Measurements from ENCODE around the gene SFXN4.
"Not testable (repeated sequence)": the region's sequence is repeated elsewhere in the genome, so short reads cannot be mapped to it uniquely, and the experiment has no call there.

SFXN4 gene

DNA sequence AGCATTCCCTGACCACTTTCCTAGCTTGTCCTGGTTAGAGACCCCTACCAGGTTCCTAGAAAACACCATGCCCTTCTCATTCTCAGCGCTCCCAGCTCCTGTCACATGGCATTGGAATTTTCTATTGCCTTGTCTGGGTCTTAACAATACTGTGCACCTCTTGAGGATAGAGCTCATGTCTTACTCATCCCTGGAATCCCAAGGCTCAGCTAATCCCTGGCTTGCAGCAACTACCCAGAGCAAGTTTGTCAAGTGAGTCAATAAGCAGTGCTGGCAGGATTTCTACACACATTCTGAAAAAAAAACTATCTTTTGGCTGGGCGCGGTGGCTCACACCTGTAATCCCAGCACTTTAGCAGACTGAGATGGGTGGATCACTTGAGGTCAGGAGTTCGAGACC, 24.8 kb upstream of the SFXN4 start:
- DNase-seq (ENCODE audit: low spot score) = no peak

DNA sequence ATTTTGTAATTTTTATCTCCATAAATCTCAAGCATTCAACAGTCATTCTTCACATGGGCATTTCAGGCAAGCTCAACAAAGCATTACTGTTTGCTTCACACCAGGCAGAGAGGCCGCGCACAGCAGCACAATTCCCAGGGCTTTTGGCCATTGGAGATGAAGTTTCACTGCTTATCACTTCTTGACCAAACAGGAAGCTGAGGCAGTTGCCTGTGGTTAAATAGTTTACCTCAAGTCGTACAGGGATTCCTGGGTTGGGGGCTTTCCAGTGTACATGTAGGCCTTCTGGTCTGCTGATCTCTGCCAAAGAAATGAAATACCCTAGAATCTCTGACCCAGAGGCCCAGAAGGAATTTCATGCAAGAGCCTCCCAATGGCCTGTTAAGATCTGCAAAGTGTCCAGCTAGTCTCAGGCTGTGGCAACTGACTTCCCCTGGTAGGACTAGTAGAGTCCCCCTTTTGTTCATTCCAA, 24.3 kb upstream of the SFXN4 start:
- DNase-seq (ENCODE audit: low spot score) = no peak

DNA sequence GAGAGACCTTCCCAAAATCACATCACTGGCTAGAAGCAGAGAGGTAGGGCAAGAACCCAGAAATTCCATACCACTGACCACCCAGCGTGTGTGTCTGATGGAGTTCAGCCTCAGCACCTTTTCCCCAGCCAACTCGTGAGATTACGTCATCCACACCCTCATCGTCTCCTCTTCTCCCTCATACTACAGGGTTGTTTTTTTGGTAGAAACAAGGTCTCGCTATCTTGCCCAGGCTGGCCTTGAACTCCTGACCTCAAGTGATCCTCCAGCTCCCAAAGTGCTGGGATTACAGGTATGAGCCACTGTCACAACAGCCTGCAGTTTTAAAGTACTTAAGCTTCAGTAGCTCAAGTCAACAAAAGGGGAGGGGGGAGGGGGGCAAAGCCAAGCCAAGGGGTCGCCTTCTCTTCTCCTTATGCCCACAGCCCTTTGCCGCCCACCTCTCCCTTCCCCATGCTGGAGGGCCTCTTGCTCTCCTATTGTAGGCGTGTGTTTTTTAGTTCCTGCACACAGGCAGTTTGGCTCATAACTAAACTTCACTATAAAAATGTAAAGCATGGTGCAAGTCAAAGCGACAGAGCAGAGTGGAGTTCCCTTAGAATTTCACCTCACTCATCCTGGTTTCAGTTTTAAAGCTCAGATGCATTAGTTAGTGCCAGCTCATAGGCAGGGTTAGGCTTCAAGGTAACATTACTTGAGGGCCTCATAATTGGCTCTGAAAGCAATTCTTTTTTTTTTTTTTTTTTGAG, 18.3 kb upstream of the SFXN4 start:
- no peak for DNase-seq (ENCODE audit: low spot score)

DNA sequence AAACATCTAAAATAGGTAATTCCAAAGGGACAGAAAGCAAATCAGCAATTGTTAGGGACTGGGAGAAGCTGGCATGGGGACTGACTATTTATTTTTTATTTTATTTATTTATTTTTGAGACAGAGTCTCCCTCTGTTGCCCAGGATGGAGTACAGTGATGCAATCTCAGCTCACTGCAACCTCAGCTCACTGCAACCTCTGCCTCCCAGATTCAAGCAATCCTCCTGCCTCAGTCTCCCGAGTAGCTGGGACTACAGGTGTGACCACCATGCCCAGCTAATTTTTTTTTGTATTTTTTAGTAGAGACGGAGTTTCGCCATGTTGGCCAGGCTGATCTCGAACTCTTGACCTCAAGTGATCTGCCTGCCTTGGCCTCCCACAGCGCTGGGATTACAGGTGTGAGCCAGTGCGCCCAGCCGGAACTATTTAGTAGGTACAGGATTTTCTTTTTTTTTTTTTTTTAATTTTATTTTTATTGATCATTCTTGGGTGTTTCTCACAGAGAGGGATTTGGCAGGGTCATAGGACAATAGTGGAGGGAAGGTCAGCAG, 15.4 kb upstream of the SFXN4 start:
- DNase-seq (ENCODE audit: low spot score) = not testable (repeated sequence)

DNA sequence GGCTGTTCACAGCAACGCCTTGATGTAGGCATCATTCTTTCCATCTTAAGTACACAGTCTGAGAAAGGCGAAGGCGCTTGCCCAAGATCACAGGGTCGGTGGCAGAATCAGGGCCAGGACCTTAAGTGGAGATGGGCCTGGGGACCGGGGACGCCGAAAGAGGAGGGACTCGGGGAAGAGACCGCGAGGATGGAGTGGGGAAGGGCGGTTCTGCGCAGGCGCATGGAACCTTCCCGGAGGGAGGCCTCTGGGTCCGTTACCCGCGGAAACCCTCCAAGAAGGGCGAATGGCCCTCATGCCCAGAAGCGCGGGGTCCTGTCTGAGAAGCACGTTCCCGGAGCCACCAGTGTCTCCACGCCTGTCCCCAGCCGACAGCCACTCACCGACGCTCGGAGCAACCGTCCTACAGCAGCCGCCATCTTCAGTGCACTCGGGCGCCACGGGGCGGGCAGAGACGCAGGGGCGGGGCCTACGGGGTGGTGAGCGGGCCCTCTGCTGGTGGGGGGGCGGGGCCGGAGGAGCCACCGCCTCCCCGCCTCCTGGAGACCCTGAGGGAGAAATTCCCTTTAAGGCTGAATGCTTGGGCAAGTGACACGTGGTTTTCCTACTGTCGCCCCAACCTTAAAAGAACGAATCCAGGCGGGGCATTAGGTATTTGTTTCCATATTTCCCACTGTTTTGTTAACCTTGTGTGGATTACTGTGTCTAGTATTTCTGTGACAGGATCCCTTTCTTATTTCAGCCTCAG, 13.0 kb upstream of the SFXN4 start, which contains the start of gene PRDX3:
TSS of gene PRDX3 (minus strand) at position 441 of the 748 bp plus-strand sequence. CDS start at position 419, 22 bp downstream.
- peak; percentile 87 for DNase-seq (ENCODE audit: low spot score)

DNA sequence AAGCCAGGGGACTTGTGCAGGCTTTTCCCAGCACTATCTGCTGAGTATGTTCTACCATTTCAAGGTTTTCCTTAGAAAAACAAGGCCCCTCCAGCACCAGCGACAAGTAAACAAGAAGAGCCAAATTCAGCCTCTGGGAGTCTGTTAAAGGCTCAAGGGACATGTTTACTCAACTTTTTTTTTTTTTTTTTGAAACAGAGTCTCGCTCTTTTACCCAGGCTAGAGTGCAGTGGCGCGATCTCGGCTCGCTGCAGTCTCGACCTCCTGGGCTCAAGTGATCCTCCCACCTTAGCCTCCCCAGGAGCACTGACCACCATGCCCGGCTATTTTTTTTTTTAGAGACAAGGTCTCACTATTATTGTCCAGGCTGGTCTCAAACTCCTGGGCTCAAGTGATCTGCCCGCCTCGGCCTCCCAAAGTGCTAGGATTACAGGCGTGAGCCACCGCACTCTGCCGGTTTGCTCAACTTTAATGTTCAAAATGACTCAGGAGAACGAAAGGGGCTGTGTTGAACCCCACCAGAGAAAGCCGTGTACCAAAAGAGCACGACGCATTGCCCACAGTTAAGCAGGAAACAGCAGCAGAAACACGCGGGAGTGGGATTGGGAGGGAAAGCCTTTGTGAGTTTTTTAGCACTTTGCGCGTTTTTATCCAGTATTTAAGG, 12.3 kb upstream of the SFXN4 start:
- DNase-seq (ENCODE audit: low spot score) = no peak

DNA sequence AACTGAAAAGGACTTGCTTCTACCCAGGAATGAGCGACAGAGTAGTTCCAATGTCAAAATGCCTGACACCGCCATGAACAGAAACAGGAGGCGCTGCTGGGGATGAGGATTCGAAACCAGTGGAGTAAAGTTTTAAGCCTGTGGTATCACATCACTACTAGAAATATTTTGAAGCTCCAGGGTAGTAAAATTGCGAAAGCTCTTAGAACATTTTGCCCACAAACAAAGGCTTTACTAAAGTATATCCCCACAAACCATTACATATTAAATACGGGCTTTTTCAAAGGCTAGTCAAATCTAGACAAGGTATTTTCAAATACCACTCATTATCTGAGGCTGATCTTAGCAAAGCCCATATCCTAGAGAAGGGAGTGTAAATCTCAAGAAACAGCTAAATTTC, 10.7 kb upstream of the SFXN4 start:
- no peak for DNase-seq (ENCODE audit: low spot score)

DNA sequence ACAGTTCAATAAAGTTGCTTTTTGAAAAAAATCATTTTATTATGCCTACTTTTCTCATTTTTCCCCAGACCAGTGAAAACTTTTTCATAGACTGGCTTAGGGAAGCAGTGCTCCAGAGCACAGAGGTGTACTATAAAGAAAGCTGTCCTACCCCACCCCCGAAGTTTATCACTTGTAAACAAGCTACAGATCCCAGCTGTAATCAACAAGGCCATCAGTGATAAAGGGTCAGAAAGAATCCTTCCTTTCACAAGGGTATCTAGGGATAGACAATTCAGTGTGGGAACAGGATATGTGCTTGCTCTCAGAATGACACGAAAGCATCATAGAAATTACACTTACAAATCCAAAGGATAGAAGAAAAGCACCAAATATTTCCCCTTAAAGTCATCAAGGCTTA, 8.6 kb upstream of the SFXN4 start:
- DNase-seq (ENCODE audit: low spot score) = no peak

DNA sequence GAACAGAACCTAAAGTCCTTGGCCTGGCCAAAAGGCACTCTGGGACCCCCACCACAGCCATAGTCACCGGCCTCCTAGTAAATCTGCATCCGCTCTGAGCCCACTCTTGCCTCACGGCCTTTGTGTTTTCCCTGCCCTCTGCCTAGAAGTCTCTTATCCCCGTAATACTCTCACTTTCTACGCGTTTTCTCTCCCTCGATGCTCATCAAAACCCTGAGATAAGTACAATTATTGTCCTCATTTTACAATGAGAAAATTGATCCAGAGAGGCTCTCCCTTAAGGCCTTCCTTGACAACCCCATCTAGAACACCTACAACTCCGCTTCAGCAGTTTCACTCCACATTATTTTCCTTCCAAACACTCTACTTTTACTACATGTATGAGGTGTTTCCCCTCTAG, 1.5 kb upstream of the SFXN4 start:
- no peak for DNase-seq (ENCODE audit: low spot score)

DNA sequence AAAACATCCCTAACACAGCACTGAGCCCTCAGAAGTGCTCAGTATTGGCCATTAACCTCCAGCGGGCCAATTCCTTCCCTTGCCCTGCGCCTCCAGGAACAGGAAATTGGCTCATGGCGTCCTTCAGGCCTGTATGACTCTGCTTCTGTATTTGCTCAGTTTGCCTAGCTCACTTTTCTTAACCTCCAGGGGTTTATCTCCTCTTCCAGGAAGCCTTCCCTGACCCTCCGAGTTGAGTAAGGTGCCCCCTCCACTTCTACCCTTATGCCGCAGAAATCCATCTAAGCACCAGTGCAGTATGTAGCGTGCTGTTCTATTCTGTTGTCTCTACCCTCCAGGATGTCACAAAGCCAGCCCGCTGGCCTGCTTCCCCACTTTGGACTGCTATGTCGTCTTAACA, 1.1 kb upstream of the SFXN4 start:
- no peak for DNase-seq (ENCODE audit: low spot score)

DNA sequence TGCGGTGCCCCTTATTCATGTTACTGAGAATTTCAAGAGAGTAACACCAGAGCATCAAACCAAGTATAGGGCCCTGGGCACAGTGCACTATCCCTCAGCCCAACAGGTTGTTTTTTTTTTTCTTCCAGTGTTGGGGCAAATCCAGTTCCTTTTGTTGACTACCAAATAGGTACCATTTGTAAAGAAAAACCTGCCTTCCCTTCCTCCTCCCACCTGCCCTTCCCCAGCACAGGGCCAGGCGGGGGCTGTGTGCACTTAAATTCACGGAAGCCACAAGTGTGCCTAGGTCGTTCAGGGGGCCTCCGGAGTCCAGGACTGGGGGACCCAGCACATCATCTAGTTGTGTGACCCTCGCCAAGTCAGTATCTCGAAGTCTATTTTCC, 595 bp upstream of the SFXN4 start:
- no peak for DNase-seq (ENCODE audit: low spot score)

DNA sequence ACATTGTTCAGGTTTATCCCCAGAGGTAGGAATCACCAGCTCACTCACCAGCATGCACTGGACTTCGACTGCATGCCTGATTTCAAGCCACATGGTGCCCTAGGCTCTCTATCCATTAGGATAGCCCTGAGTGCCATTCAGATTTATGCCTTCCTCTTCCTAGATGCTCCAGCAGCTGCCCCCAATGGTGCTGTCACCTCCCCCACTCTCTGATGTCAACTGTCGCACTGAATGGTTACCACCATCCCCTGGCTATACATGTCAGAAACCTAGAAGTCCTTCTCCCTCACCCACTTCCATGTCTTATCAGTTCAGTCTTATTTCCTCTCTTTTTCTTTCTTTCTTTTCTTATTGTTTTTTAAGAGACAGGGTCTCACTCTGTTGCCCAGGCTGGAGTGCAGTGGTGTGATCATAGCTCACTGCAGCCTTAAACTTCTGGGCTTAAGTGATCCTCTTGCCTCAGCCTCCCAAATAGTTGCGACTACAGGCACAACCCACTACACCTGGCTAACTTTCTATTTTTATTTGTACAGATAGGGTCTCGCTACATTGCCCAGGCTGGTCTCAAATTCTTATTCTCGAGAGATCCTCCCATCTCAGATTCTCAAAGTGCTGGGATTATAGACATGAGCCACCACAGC, 2.9 kb downstream of the SFXN4 start:
- no peak for DNase-seq (ENCODE audit: low spot score)

DNA sequence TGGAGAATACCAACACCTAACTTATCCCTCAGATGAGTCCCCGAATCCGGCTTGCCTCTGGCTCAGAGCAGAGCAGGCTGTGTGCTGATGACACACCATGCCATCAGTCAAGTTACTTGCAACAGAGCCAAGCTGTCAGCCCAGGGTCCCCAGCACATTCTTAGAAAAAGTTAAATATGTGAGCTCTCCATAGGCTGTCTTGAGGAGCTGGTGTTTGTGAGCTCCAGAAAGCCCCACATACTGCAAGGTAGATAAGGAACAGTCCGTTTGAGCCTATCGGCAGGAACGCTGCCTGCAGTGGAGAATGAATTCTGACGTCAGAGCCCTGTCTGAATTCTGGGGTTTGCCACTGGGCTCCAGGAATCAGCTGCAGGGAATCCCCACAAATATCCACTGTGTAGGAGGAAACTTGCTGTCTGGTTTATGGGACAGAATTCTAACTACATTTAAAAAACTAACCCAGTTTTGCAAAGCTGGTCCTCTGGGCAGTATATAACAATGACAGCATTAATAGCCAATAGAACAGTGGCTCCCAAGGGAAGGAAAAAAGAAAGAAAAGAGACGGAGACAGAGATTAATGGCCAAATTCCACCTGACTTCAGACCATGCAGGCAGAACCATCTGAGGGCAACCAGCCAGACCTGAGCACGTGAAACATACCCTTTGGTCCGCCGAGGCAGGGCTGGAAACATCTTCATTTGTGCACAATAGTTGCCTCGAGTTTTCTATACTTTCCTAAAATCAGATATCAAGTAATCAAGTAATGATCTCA, 3.6 kb downstream of the SFXN4 start:
- DNase-seq (ENCODE audit: low spot score) = no peak

DNA sequence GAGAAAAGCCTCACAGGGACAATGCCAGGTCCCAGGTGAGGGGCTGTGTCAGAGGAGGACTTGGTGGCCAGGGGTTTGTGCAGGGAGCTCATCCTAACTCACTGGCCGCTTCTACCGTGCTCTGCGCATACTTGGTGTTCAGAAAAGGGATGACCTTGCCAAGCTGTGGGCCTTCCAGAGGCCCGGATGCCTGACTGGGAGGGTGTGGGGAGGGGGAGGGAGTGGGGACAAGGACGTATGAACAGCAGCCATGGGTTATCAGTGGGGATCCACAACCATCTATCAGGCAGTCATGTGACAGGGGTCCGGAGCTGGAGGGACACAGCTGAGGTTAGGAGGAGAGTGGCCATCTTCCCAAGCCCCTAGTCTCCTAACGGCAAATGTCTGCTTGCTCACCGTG, 6.2 kb downstream of the SFXN4 start:
- DNase-seq (ENCODE audit: low spot score) = no peak

DNA sequence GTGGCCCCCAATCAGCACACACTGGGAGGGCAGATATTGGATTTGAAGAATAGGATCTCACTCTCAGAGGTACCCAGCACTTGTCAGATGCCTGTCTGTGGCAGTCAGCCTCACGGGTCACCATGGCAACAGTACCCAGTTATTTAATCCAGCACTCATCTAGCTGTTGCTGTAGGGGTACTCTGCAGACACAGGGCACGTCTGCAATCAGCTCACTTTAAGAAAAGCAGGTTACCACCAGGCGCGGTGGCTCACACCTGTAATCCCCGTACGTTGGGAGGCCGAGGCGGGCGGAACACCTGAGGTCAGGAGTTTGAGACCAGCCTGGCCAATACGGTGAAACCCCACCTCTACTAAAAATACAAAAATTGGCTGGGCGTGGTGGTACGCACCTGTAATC, 11.9 kb downstream of the SFXN4 start:
- DNase-seq (ENCODE audit: low spot score) = no peak

DNA sequence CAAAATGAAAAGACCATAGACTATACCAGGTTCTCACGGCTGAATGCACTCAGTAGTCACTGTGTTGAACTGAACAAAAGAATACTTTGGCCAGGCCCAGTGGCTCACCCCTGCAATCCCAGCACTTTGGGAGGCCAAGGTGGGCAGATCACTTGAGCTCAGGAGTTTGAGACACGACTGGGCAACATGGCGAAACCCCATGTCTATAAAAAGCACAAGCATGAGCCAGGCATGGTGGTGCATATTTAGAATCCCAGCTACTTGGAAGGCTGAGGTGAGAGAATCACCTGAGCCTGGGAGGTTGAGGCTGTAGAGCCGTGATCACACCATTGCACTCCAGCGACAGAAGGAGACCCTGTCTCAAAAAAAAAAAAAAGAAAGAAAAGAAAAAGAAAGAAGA, 12.5 kb downstream of the SFXN4 start:
- DNase-seq (ENCODE audit: low spot score) = no peak

DNA sequence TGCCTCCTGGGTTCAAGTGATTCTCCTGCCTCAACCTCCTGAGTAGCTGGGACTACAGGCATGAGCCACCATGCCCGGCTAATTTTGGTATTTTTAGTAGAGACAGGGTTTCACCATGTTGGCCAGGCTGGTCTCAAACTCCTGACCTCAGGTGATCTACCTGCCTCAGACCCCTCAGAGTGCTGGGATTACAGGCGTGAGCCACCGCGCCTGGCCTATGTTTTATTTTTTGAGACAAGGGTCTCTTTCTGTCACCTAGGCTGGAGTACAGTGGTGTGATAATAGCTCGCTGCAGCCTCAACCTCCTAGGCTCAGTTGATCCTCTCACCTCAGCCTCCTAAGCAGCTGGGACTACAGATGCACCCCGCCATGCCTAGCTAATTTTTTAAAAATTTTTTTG, 13.9 kb downstream of the SFXN4 start:
- DNase-seq (ENCODE audit: low spot score) = not testable (repeated sequence)

DNA sequence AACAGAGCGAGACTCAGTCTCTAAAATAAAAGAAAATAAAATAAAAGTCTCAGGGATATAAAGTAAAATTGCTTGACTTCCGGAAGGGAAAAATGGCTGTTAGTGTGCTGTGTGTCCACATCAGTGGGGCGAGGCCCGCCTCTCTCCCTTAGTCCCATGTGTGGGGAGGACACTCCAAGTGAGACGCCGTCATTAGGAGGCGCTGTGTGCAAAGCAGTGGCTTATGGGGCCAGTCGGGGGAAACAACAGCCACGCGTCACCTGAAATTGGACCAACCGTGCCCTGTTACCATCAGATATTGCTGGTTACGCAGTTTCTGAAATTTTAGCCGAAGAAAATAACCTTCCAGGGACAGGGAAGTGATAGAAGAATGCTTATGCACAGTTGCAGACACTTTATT, 15.8 kb downstream of the SFXN4 start:
- DNase-seq (ENCODE audit: low spot score) = no peak

DNA sequence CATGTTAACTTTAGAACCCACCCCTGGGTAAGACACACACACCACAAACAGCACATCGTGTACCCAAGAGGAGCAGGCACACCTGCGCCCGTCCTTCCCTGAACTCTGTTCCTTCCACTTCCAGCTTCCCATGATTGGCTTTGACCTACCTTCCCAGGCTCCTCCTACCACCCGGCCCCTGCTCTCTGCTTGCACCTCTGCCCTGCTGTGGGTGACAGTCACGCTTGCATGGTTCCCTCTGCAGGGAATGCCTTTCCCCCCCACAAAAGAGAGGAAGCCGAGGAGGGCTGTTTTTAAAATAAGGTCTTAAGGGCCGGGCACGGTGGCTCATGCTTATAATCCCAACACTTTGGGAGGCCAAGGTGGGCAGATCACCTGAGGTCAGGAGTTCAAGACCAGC, 16.4 kb downstream of the SFXN4 start:
- DNase-seq (ENCODE audit: low spot score) = no peak

DNA sequence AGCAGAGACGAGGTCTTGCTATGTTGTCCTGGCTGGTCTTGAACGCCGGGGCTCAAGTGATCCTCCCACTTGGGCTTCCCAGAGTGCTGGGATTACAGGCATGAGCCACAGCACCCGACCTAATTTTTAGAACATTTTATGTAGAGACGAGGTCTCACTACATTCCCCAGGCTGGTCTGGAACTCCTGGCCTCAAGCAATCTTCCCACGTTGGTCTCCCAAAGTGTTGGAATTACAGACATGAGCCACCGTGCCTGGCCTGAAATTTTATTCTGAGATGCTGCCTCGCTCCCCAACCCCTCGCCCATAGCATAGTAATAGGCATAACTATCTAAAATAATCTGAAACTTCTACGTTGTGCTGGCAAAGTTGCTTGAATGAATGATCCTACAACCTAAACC, 21.9 kb downstream of the SFXN4 start:
- DNase-seq (ENCODE audit: low spot score) = no peak

DNA sequence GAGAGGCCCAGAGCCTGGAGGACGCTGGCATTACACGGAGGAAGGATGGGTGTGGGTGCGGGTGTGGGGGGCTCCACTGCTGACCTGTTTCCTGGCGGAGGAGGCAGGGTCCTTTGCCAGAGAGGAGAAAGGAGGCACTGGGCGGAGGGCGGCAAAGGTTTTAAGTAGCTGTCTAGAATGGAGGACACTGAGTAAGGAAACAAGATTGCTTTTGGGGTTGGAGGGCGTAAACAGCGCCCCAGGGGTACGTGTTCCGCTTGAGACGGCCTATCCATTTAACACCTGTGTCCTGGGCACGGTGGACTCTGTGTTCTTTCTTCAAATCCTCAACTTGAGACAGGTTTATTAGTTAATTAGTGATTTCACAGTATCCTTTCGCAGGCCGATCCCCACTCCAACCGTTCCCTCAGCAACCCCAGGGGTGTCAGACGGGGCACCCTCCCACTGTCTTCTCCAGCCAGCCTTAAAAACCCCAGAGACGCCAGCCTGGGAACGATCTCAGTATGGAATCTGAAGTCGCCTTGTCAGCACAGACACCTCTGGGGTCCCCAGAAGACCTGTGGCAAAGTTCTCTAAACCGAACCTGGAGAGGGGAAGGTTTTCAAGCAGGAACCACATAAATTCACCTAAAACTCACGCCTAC, 24.8 kb downstream of the SFXN4 start:
- DNase-seq (ENCODE audit: low spot score) = no peak

Data from SW480 (cell line).